ENCODE measurements around the gene TRIP10. TPM values are rescaled to one million over a fixed set of nuclear protein-coding genes. Genes with fewer than 3 reads are reported as not detected.

The TRIP10 gene
- total and polyA plus RNA-seq, 10 of the 15 experiments (the other 5 are each of a cell fraction or from before 2014, with no cell fraction given): 0.79 to 54.5 (median 32.5) TPM

GRCh38 chr19:6760606-6761005, 21.1 kb downstream of the TRIP10 start:
- CTCF ChIA-PET: interaction anchor here (0.6 to 1.4 kb wide), 3 partner anchors 11 to 117 kb away, joined by 3 to 4 read pairs (median 4); no protein-coding TSS in a partner anchor
- TF ChIP-seq YY1 (IDR thresholded peaks at IDR 0.05; ENCODE audit: low read depth, low read length) (peak; percentile 53; the same call in 1 of the 2 replicates), RUNX3 (IDR thresholded peaks at IDR 0.05; ENCODE audit: low read length) (no peak)

GRCh38 chr19:6761053-6761676, 21.7 kb downstream of the TRIP10 start:
- H3K27me3 ChIP-seq (replicated peaks in 1 of 2; ENCODE audit: control insufficient read depth in 2 of 2, insufficient read depth in 2 of 2, low read length in 1 of 2): no peaks in the 10 kb centered on the region
- TF ChIP-seq NFYB (IDR thresholded peaks at IDR 0.05; ENCODE audit: insufficient read depth, low read depth, low read length): peak; percentile 54; the same call in 1 of the 2 replicates
- TF ChIP-seq ZBTB33 (IDR thresholded peaks at IDR 0.05): peak; percentile 54; the same call in 1 of the 2 replicates
- peak; percentile 62 for TF ChIP-seq PKNOX1 (IDR thresholded peaks at IDR 0.05)
- TF ChIP-seq NKRF (conservative IDR thresholded peaks at IDR 0.05): no peak
- TF ChIP-seq HCFC1 (IDR thresholded peaks at IDR 0.05; ENCODE audit: low read length): peak; percentile 67
- TF ChIP-seq RAD51 (IDR thresholded peaks at IDR 0.05): peak; percentile 38; the same call in 1 of the 2 replicates
- TF ChIP-seq EZH2 (IDR thresholded peaks at IDR 0.05; ENCODE audit: borderline replicate concordance, control insufficient read depth, low read depth, low read length): no peak

More at GRCh38 chr19:6760606-6761005, 21.1 kb downstream of the TRIP10 start:
- ATAC-seq (no peak), DNase-seq (ENCODE audit: low read depth, low spot score) (no peak), FAIRE-seq (no peak)
- Histone ChIP-seq H2AFZ (ENCODE audit: control insufficient read depth, low read depth, low read length) (no peak overlapping the region), H3K27ac (ENCODE audit: control insufficient read depth, insufficient read depth) (no peak overlapping the region), H3K4me2 (ENCODE audit: control insufficient read depth, insufficient read depth) (no peak overlapping the region), H3K4me3 (no peak overlapping the region), H3K36me3 (ENCODE audit: control insufficient read depth in 2 of 2, insufficient read depth in 2 of 2, low read length in 1 of 2) (no peaks in the 10 kb centered on the region; a peak in 1 of 4 replicates), H3K27me3 (replicated peaks in 1 of 2; ENCODE audit: control insufficient read depth in 2 of 2, insufficient read depth in 2 of 2, low read length in 1 of 2) (no peaks in the 10 kb centered on the region), H4K20me1 (ENCODE audit: control insufficient read depth, insufficient read depth) (no peaks in the 10 kb centered on the region), H3K9me3 (replicated peaks; ENCODE audit: control insufficient read depth, insufficient read depth, low read length) (no peaks in the 10 kb centered on the region; the same call in 2 of the 3 replicates), H3K9ac (ENCODE audit: control insufficient read depth, insufficient read depth, low read length) (no peak overlapping the region), H3K4me1 (ENCODE audit: control insufficient read depth, insufficient read depth, low read length) (peaks cover 5% of the 10 kb centered on the region; the same call in 1 of the 2 replicates), H3K79me2 (ENCODE audit: control insufficient read depth, insufficient read depth, low read length) (no peaks in the 10 kb centered on the region)
- 91% methylated on average over 17 of the region's 17 CpGs for WGBS (ENCODE audit: insufficient coverage, insufficient replicate concordance, low lambda C conversion rate, missing lambda C conversion rate)
- SMC1A ChIA-PET (ENCODE audit: uncharacterized antibody, unreplicated experiment): interaction anchor here (1.1 to 1.4 kb wide), 4 partner anchors 22 to 130 kb away, joined by 3 to 5 read pairs (median 4); partner anchors contain the start of gene GPR108
- RAD21 ChIA-PET (ENCODE audit: unreplicated experiment): interaction anchor here (0.9 kb wide), 1 partner anchor 23 kb away, joined by 4 read pairs; the partner anchor contains the start of gene GPR108
- POLR2A ChIA-PET: interaction anchor here (0.5 to 1.9 kb wide), 2 partner anchors 12 to 488 kb away, joined by 4 to 10 read pairs; partner anchors contain the start of gene VAV1
- no TSS peak for BruUV-seq (replicated peaks)
- in situ Hi-C loops (cut with MboI) (no loop called here), intact Hi-C loops (cut with micrococcal nuclease; ENCODE audit: unreplicated experiment) (no loop called here)

More at GRCh38 chr19:6761053-6761676, 21.7 kb downstream of the TRIP10 start:
- Histone ChIP-seq H3K4me3 (no peak overlapping the region), H3K9ac (ENCODE audit: control insufficient read depth, insufficient read depth, low read length) (no peak overlapping the region), H3K4me2 (ENCODE audit: control insufficient read depth, insufficient read depth) (no peak overlapping the region), H3K79me2 (ENCODE audit: control insufficient read depth, insufficient read depth, low read length) (peaks cover 3% of the 10 kb centered on the region), H4K20me1 (ENCODE audit: control insufficient read depth, insufficient read depth) (no peaks in the 10 kb centered on the region), H3K4me1 (ENCODE audit: control insufficient read depth, insufficient read depth, low read length) (peaks cover 10% of the 10 kb centered on the region), H2AFZ (ENCODE audit: control insufficient read depth, low read depth, low read length) (no peak overlapping the region), H3K36me3 (ENCODE audit: control insufficient read depth in 2 of 2, insufficient read depth in 2 of 2, low read length in 1 of 2) (no peaks in the 10 kb centered on the region; a peak in 1 of 4 replicates), H3K27ac (ENCODE audit: control insufficient read depth, insufficient read depth) (no peak overlapping the region), H3K9me3 (replicated peaks; ENCODE audit: control insufficient read depth, insufficient read depth, low read length) (no peaks in the 10 kb centered on the region; the same call in 2 of the 3 replicates)
- BruUV-seq (replicated peaks): no TSS peak
- RAD21 ChIA-PET (ENCODE audit: unreplicated experiment): interaction anchor here (0.9 kb wide), 1 partner anchor 23 kb away, joined by 4 read pairs; the partner anchor contains the start of gene GPR108
- SMC1A ChIA-PET (ENCODE audit: uncharacterized antibody, unreplicated experiment): interaction anchor here (1.1 to 1.4 kb wide), 3 partner anchors 23 to 131 kb away, joined by 3 to 5 read pairs (median 3); partner anchors contain the start of gene GPR108
- ATAC-seq (peak; percentile 55; the same call in 2 of the 3 replicates), FAIRE-seq (no peak), DNase-seq (ENCODE audit: low read depth, low spot score) (no peak)
- WGBS (ENCODE audit: insufficient coverage, insufficient replicate concordance, low lambda C conversion rate, missing lambda C conversion rate): 77% methylated on average over 4 of the region's 4 CpGs
- intact Hi-C loops (cut with micrococcal nuclease; ENCODE audit: unreplicated experiment): no loop called here
- in situ Hi-C loops (cut with MboI): no loop called here
- POLR2A ChIA-PET: interaction anchor here (0.5 to 1.9 kb wide), 2 partner anchors 11 to 488 kb away, joined by 4 to 10 read pairs; partner anchors contain the start of gene VAV1
- CTCF ChIA-PET: interaction anchor here (0.6 to 1.4 kb wide), 3 partner anchors 10 to 118 kb away, joined by 3 to 4 read pairs (median 4); no protein-coding TSS in a partner anchor

Data from GM12878 (cell line).